Lower lobe of right lung (tissue), 2 donors: ENCODE data around the gene CABLES1. TPM values are rescaled to one million over a fixed set of nuclear protein-coding genes. Genes with fewer than 3 reads are reported as not detected.

ENCODE experiments used
- ATAC-seq, 2 donors: fragments of 200-7000 bp; cut with Tn5 transposase; one replicate each; pipeline ENCODE4 v1.9.1; 2020 to 2022; ENCODE audit warnings: mild to moderate bottlenecking in 2 of 2, moderate library complexity in 2 of 2
- DNase-seq: peaks from one replicate; pipeline ENCODE4 v3.0.0-alpha.2; 2020
- H3K27ac ChIP-seq: fragments of 200-600 bp; one replicate; pipeline ENCODE4 v1.8.0; 2022
- H3K27me3 ChIP-seq: fragments of 200-600 bp; one replicate; pipeline ENCODE4 v1.8.0; 2022; ENCODE audit warnings: low read depth
- H3K36me3 ChIP-seq: fragments of 200-600 bp; one replicate; pipeline ENCODE4 v1.8.0; 2022; ENCODE audit warnings: mild to moderate bottlenecking
- H3K4me1 ChIP-seq: fragments of 200-600 bp; one replicate; pipeline ENCODE4 v1.8.0; 2022
- H3K4me3 ChIP-seq: fragments of 200-600 bp; one replicate; pipeline ENCODE4 v1.8.0; 2022; ENCODE audit warnings: mild to moderate bottlenecking
- H3K9me3 ChIP-seq: fragments of 200-600 bp; one replicate; pipeline ENCODE4 v1.8.0; 2022
- intact Hi-C: fragments of 100-400 bp; cut with DNase I; formaldehyde crosslinking; loops from one replicate; pipeline ENCODE4 v1.11.0; 2022
- total RNA-seq: library from RNA; stranded (reverse); fragmentation: NEBNext Ultra II Directional; extraction: Animal tissue kit (Norgen Biotek cat#: 25700); gene quantifications from one replicate; pipeline ENCODE4 v1.2.1, GENCODE V29; 2021
- TF ChIP-seq, protein P1 (sequence below): fragments of 200-600 bp; IDR thresholded peaks from one replicate; pipeline ENCODE4 v1.8.0; 2022; ENCODE audit warnings: antibody characterized with exemption, mild to moderate bottlenecking
- donor health status: DM: no; HTN: yes; CAD: no; lungs with severe emphysema.

Gene CABLES1
- total RNA-seq, 1 donor from 2014 or later = 44.2 TPM

- TF ChIP-seq, protein P1, sequence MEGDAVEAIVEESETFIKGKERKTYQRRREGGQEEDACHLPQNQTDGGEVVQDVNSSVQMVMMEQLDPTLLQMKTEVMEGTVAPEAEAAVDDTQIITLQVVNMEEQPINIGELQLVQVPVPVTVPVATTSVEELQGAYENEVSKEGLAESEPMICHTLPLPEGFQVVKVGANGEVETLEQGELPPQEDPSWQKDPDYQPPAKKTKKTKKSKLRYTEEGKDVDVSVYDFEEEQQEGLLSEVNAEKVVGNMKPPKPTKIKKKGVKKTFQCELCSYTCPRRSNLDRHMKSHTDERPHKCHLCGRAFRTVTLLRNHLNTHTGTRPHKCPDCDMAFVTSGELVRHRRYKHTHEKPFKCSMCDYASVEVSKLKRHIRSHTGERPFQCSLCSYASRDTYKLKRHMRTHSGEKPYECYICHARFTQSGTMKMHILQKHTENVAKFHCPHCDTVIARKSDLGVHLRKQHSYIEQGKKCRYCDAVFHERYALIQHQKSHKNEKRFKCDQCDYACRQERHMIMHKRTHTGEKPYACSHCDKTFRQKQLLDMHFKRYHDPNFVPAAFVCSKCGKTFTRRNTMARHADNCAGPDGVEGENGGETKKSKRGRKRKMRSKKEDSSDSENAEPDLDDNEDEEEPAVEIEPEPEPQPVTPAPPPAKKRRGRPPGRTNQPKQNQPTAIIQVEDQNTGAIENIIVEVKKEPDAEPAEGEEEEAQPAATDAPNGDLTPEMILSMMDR = no peak
- Histone ChIP-seq H3K9me3 (no peaks in the 10 kb centered on the region), H3K36me3 (no peaks in the 10 kb centered on the region), H3K4me3 (no peak overlapping the region), H3K27me3 (no peaks in the 10 kb centered on the region), H3K27ac (no peak overlapping the region), H3K4me1 (peaks cover 22% of the 10 kb centered on the region)
- ATAC-seq = no peak
- intact Hi-C loops = no loop called here
- DNase-seq = no peak
These were observed 5.8 kb upstream of the CABLES1 start for GRCh38 chr18:23129355-23130002.

GRCh38 chr18:23131693-23132319 lies 3.5 kb upstream of the CABLES1 start:
- no peaks in the 10 kb centered on the region for H3K9me3 ChIP-seq
- H3K36me3 ChIP-seq = no peaks in the 10 kb centered on the region
- peaks cover 35% of the 10 kb centered on the region for H3K4me1 ChIP-seq
- no peak overlapping the region for H3K4me3 ChIP-seq
- peaks cover 7% of the 10 kb centered on the region for H3K27me3 ChIP-seq
- H3K27ac ChIP-seq = no peak overlapping the region
- ATAC-seq (peak; percentile 67), DNase-seq (no peak)
- TF ChIP-seq, protein P1 = peak; percentile 78
- intact Hi-C loops = no loop called here

DNA sequence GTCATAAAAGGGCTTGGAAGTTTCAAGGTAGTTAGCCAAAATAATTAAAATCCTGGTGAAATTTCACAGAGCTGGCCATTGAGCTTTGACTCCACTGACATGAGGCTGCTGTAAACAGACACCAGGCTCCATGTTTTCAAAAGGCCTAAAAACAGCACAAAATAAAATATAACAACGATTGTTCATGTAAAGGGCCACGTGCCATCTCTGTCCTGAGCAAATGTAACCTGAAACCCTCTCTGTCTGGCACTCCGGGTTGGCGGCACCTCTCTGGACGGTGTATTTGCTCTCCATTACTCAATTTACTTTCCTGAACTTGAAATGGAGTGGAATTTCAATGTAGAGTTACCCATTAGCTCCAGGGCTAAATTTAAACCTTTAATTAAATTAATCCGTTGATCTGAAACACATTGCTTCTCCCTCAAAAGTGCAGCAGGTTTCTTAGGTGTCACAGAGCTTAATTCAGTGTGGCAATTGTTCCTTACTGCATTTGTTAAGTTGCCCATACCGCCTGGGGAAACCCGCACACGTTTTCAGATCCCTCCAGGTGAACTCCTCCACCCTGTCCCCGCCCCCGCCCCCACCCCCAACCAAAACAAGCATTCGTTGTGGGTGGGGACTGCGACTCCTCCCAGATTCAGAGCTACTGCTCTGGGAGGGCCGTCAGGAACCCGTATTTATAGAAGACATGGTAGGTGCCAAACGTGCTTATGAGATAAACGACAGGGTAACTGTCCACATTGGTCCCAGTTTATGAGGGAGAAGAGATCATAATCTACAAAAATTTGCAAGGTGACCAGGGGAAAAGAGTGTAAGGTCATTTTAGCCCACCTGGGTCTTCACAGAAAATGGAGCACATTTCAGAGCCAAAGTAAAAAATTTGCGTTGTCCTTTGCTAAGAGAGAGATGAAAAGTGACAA lies 1.2 kb upstream of the CABLES1 start:
- Histone ChIP-seq H3K36me3 (no peaks in the 10 kb centered on the region), H3K9me3 (no peaks in the 10 kb centered on the region), H3K27me3 (peaks cover 16% of the 10 kb centered on the region), H3K27ac (peak overlapping the region; percentile 84), H3K4me1 (peaks cover 51% of the 10 kb centered on the region), H3K4me3 (peak overlapping the region; percentile 70)
- peak; percentile 55 to 66 for ATAC-seq
- DNase-seq = peak; percentile 63
- TF ChIP-seq, protein P1 = no peak
- intact Hi-C loops = no loop called here

GRCh38 chr18:23135550-23136325 lies 453 bp downstream of the CABLES1 start:
- intact Hi-C loops = no loop called here
- H3K9me3 ChIP-seq = no peaks in the 10 kb centered on the region
- ATAC-seq (peak; percentile 8 to 18), DNase-seq (peak; percentile 61)
- peaks cover 53% of the 10 kb centered on the region for H3K4me1 ChIP-seq
- peak overlapping the region; percentile 70 for H3K4me3 ChIP-seq
- H3K27me3 ChIP-seq = peaks cover 16% of the 10 kb centered on the region
- TF ChIP-seq, protein P1 = no peak
- peak overlapping the region; percentile 84 for H3K27ac ChIP-seq
- H3K36me3 ChIP-seq = no peaks in the 10 kb centered on the region
